ENCODE measurements around the gene RAPGEF3.

GRCh38 chr12:47789712-47790489, 31.2 kb upstream of the RAPGEF3 start:
- TF ChIP-seq, protein P1, sequence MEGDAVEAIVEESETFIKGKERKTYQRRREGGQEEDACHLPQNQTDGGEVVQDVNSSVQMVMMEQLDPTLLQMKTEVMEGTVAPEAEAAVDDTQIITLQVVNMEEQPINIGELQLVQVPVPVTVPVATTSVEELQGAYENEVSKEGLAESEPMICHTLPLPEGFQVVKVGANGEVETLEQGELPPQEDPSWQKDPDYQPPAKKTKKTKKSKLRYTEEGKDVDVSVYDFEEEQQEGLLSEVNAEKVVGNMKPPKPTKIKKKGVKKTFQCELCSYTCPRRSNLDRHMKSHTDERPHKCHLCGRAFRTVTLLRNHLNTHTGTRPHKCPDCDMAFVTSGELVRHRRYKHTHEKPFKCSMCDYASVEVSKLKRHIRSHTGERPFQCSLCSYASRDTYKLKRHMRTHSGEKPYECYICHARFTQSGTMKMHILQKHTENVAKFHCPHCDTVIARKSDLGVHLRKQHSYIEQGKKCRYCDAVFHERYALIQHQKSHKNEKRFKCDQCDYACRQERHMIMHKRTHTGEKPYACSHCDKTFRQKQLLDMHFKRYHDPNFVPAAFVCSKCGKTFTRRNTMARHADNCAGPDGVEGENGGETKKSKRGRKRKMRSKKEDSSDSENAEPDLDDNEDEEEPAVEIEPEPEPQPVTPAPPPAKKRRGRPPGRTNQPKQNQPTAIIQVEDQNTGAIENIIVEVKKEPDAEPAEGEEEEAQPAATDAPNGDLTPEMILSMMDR (IDR thresholded peaks at IDR 0.05), result no peak
- TF ChIP-seq POLR2A (IDR thresholded peaks at IDR 0.05), result no peak
